Measurements from ENCODE around the gene IRF2BPL.

The IRF2BPL gene

GRCh38 chr14:77026930-77027537 lies 1.5 kb downstream of the IRF2BPL start:
- CTCF ChIA-PET, result interaction anchor here (0.7 to 13.4 kb wide), 12 partner anchors 13 to 151 kb away, joined by 3 to 110 read pairs (median 4); no protein-coding TSS in a partner anchor
- H3K4me3 ChIP-seq (ENCODE audit: low read depth, low read length), result peak overlapping the region; percentile 92
- TF ChIP-seq CTCF (IDR thresholded peaks at IDR 0.05; ENCODE audit: insufficient read depth, low read length, missing control alignments), result no peak
- POLR2A ChIA-PET, result interaction anchor here (0.7 to 2.8 kb wide), 8 partner anchors 13 to 108 kb away, joined by 3 to 17 read pairs (median 4); no protein-coding TSS in a partner anchor
- DNase-seq (ENCODE audit: low read depth, low spot score), result no peak

GRCh38 chr14:77026166-77026929 lies 2.2 kb downstream of the IRF2BPL start:
- no peak for DNase-seq (ENCODE audit: low read depth, low spot score)
- POLR2A ChIA-PET, result interaction anchor here (0.8 to 4.6 kb wide), 8 partner anchors 14 to 108 kb away, joined by 3 to 30 read pairs (median 4); no protein-coding TSS in a partner anchor
- CTCF ChIA-PET, result interaction anchor here (0.7 to 13.4 kb wide), 15 partner anchors 13 to 150 kb away, joined by 3 to 110 read pairs (median 6); no protein-coding TSS in a partner anchor
- TF ChIP-seq CTCF (IDR thresholded peaks at IDR 0.05; ENCODE audit: insufficient read depth, low read length, missing control alignments), result no peak
- peak overlapping the region; percentile 92 for H3K4me3 ChIP-seq (ENCODE audit: low read depth, low read length)

DNA sequence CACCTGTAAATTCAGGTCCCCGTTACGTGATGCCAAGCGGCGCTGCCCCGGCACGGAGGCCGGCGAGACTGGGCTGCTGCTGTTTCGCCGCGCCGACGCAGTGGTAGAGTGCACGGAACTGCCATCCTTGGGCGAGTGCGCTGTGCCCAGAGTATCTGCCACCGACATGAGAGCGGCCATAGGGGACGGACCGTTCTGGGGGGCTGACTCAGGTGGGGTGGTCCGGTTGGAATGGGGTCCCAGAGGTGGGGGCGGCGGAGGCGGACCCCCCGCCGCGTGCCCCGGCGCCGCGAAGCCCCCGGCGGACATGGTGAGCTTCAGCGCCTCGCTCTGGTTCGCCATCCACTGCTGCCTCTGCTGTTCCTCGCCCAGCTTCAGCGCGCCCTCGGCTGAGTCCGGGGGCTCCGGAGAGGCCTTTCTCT lies 2.8 kb downstream of the IRF2BPL start:
- POLR2A ChIA-PET, result interaction anchor here (0.8 to 4.6 kb wide), 4 partner anchors 14 to 107 kb away, joined by 4 to 30 read pairs (median 5); no protein-coding TSS in a partner anchor
- peak overlapping the region; percentile 92 for H3K4me3 ChIP-seq (ENCODE audit: low read depth, low read length)
- TF ChIP-seq CTCF (IDR thresholded peaks at IDR 0.05; ENCODE audit: insufficient read depth, low read length, missing control alignments), result no peak
- DNase-seq (ENCODE audit: low read depth, low spot score), result no peak
- CTCF ChIA-PET, result interaction anchor here (1.1 to 13.4 kb wide), 12 partner anchors 14 to 150 kb away, joined by 3 to 110 read pairs (median 12); no protein-coding TSS in a partner anchor

DNA sequence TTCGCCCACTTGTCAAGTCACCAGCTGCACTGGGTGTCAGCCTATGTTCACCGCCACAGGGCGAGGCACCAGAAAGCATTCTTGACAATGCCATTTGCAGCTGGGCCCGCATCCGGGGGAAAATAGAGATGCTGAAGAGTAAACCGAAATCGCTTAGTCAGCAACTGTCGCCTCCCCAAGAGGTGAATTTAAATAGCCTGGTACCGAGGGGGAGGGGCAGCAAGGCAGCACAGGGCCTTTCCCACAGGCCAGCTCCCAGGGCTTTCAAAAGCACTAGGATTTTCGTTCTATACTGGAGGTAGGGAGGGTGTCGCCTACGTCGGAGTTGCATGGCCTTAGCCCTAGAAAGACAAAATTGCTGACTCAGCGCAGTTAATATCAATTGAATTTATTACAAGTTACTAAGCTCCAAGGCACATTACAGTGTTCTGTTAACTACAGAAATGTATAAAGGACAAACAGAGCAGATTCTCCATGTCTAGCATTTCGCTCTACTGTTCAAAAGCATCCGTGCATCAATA lies 4.3 kb downstream of the IRF2BPL start:
- no peak for TF ChIP-seq CTCF (IDR thresholded peaks at IDR 0.05; ENCODE audit: insufficient read depth, low read length, missing control alignments)
- POLR2A ChIA-PET, result interaction anchor here (0.6 to 4.6 kb wide), 7 partner anchors 9 to 106 kb away, joined by 3 to 30 read pairs (median 3); no protein-coding TSS in a partner anchor
- no peak for DNase-seq (ENCODE audit: low read depth, low spot score)
- peak overlapping the region; percentile 92 for H3K4me3 ChIP-seq (ENCODE audit: low read depth, low read length)
- CTCF ChIA-PET, result interaction anchor here (1.0 to 13.4 kb wide), 12 partner anchors 12 to 148 kb away, joined by 3 to 110 read pairs (median 8); no protein-coding TSS in a partner anchor

DNA sequence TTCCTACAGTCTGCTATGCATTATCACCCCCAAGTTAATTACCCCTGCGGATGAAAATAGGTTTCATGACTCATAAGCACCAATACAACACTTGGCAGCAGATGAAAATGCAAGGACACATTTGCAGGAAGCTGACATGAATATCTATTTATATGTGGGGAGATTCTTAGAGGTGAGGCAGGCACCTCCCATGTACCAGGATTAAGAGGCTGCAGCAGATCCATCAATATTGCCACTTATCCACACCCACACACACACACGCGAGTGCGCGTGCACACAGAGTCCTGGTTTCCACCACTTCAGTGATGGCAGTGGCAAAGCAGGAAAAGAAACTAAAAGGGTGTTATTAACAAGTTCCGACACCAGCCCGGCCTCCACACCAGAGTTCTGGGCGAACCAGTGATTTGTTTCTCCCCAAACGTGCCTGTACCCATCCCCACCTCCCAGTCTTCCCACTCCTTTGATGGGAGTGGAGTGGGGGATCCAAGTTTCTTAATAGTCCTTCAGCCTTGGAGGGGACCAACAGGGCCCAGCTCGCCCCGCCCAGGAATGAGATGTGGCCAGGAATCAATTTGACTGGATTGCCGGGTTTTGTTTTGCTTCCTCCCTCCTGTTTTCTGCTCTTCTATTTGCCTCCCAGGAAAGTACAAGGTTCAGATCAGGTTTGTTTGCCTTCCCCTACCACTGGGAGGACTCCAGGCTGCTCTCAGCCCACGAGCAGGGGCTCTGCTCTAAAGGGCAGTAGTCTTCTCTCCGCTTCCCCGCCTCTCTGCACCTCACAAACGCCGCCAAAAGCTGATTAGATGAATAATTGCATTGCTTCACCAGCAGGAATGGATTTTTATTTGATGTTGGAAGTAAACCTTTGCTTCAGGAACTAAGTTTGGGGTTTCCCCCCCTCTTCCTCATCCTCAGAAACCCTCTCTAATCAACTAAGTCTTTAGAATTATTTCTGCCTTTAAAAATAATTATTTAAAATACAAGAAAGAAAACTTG lies 5.2 kb downstream of the IRF2BPL start:
- CTCF ChIA-PET, result interaction anchor here (0.9 to 13.4 kb wide), 10 partner anchors 8 to 147 kb away, joined by 3 to 110 read pairs (median 13); no protein-coding TSS in a partner anchor
- POLR2A ChIA-PET, result interaction anchor here (0.6 to 4.6 kb wide), 7 partner anchors 11 to 105 kb away, joined by 3 to 30 read pairs (median 4); no protein-coding TSS in a partner anchor
- peak; percentile 36 for TF ChIP-seq CTCF (IDR thresholded peaks at IDR 0.05; ENCODE audit: insufficient read depth, low read length, missing control alignments)
- DNase-seq (ENCODE audit: low read depth, low spot score), result no peak
- peak overlapping the region; percentile 92 for H3K4me3 ChIP-seq (ENCODE audit: low read depth, low read length)

Data from AG04449 (cell line).